Stimulated activated CD8-positive, alpha-beta memory T cell treated with anti-CD3 and anti-CD28 coated beads, Interleukin-2, amount 100 ng/mL, for 48 hours (primary cell): ENCODE measurements around the gene HOXC12.

Experiments used
- DNase-seq, 2 donors: peaks; one replicate each; pipeline ENCODE4 v3.0.0-alpha.2; 2020; ENCODE audit warnings: low read depth in 2 of 2

HOXC12 gene

DNA sequence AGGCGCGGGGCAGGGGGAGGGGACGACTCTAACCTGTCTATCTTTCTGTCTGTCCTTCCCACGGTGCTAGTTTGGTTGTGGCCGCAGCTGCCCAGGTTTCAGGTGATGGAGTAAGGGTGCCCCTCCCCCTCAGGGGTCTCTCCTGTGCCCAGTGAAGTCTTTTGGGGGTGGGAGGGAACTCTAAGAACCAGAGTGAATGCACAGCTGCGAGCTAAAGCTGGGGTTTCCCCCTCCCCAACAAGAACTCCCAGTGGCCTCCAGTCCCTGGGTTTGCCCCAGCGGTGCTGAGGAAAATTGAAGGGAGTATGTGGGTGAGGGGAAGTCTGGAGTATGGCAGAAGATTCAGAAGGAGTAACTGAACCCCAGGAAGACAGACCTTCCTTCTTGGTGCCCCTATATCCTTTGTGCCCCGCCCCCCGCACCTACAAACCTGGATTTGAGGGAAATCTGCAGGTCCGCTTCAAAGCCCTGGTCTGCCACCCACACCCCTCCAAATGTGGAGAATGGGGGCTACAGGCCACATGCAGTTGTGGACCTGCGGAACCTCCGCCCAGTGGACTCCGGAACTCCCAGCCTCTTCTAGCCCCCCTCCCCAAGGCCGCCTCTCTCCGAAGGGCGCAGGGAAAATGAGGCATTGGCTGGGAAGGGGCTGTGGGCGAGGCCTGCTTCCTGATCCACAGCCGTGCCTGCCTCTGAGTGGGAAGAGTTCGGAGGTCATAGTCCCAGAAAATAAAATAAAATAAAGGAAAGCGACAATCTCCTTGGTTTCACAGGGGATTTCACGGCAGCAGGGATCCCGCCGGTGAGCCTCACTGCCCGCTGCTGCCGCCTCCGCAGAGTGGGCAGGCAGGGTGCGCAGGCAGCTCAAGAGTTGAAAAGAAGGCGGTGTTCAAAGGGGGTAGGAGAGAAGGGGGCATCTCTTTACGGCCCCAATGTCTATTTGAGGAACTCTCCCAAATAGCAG, 41.8 kb downstream of the HOXC12 start:
- DNase-seq, result no peak

DNA sequence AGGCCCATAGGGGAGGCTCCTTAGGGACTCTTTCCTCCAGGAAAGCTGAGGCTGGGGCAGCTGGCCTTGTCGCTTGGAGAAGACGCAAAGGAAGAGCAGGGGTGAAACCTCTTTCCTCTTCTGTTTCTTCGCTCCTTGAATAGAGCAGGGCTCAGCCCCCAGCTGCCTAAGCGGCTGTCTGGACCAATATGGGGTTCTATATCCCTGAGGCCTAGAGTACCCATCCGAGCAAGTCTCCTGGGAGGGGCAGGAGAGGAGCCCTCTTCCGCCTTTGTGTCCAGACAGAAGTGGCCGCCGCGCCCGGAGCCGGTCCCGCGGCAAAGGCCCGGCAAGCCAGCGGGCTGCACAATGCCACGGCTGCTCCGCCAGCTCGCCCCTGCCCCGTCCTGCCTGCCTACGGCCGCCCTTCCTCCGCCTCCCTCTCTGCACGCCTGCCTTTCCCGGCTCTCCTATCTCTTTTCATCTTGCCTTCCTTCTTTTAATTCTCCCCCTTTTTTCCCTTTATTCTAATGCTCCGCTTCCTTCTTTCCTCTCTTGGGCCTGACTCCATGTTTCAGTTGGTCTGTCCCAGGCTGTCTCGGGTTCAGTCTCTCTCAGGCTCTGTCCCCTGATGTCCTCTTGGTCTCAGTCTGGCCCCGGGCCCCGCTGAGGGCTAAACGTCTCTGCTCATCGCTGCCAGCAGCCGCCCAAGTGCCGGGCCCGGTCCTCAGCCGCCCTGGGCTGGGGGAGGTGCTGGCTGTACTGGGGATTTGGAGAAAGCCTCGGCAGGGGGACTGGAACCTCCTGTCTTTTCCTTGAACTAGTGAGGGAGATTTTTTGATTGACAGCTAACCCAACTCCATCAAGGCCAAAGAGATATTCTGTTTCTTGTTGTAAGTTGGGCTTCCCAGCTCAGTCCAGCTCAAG, 42.8 kb downstream of the HOXC12 start:
- no peak for DNase-seq

DNA sequence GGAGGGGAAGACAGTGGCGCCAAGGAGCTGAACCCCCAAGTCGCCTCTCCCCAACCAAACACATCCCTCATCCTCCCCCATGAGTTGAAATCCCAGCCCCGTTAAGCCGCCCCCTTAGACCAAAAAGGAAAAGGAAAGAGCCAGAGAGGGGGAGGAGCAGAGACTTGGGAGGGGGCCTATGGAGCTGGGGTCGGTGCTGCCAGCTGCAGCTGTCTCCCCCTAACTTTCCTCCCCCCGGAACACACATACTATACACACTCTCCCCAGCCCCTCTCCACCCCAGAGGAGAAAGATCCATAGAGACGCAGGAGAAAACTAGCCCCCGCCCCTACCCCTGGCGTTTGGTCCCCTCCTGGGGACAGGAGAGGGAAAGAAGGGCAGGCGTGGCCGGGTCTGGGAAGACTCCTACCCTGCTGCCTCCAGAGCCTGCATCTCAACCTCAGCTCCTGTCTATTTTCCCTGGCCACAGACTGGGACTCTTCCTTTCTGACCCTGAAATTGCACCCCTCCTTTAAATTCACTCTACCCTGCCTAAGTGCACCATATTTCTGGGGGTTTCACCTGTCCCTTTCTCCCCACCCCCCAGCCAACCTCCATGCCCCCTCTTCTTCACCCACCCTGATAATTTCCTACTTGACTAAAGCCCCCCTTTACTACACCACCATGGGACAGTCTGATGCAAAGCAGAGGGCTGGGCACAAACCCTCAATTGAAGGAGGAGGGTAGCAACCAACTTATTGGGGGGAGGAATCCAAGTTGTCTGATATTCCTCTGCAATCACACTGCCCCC, 43.6 kb downstream of the HOXC12 start:
- no peak for DNase-seq

DNA sequence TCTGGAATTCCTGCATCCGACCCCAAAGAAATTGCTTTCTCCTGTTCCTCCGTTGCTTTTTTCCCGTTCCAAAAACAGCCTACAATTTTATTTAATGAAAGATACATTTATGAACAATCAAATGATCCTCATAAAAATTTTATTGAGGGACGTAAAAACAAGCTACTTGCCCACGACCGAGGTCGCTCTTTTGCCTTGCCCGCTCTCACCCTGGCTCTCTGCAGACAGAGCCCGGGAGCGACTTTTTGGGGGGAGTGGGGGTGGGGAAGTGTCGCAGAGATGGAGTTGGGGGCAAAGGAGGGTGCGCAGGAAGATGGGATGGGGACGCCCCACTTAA, 44.2 kb downstream of the HOXC12 start:
- no peak for DNase-seq

DNA sequence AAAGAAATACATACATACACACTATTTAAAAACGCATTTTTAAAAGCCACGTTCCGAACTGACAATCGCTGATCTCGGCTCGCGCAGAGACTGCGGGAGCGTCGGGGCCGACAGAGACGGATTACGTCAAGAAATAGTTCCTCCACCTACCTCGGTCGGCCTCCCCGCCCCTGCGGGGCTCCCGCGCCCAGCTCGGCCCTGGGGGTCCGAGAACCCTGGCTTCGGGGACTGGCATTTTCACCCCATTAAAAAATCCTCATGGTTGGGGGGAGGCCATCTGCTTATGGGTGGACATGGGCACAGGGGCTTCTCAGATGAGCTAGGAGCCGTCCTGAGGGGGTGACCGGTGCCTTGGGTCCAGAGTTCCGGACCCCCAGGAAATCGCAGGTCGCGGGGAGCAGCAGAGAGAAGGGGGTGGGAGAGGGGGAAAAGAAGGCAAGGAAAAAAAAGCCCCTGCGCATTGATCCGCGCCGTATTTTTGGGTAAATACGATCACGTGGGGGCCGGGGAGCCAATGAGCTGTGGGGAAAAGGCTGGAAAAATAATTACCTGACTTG, 44.9 kb downstream of the HOXC12 start:
- DNase-seq, result no peak

DNA sequence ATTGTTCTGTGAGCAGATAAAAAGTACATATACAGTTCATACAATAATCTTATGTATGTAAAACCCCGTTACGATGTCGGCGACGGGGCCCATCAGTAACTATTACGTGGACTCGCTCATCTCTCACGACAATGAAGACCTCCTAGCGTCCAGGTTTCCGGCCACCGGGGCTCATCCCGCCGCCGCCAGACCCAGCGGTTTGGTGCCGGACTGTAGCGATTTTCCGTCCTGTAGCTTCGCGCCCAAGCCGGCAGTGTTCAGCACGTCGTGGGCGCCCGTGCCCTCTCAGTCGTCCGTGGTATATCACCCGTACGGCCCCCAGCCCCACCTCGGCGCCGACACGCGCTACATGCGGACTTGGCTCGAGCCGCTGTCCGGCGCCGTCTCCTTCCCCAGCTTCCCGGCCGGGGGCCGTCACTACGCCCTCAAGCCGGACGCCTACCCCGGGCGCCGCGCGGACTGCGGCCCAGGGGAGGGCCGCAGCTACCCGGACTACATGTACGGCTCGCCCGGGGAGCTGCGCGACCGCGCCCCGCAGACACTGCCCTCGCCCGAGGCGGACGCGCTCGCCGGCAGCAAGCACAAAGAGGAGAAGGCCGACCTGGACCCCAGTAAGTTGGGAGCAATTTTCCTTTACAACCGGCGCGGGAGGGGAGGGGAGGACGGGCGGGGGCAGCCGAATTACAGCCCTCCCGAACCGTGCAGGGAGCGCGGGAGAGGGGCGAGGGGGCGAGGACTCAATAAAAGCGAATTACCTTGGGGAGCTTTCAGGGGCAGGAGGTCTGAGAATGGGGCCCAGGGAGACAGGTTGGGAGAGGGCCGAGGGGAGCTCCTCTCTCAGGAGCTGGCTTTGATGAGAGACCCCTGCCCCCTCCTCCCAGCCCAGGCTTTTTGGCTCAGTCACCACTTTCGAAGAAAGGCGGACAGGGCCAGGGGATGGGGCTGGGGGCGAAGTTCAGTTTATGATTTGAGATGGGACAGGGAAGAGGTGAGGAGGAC, 45.7 kb downstream of the HOXC12 start, which contains the start of gene HOXC9:
Gene HOXC9 (plus strand): TSS at position 46 of the 999 bp plus-strand sequence. CDS start 28 bp downstream, at position 74.
- DNase-seq, result no peak

DNA sequence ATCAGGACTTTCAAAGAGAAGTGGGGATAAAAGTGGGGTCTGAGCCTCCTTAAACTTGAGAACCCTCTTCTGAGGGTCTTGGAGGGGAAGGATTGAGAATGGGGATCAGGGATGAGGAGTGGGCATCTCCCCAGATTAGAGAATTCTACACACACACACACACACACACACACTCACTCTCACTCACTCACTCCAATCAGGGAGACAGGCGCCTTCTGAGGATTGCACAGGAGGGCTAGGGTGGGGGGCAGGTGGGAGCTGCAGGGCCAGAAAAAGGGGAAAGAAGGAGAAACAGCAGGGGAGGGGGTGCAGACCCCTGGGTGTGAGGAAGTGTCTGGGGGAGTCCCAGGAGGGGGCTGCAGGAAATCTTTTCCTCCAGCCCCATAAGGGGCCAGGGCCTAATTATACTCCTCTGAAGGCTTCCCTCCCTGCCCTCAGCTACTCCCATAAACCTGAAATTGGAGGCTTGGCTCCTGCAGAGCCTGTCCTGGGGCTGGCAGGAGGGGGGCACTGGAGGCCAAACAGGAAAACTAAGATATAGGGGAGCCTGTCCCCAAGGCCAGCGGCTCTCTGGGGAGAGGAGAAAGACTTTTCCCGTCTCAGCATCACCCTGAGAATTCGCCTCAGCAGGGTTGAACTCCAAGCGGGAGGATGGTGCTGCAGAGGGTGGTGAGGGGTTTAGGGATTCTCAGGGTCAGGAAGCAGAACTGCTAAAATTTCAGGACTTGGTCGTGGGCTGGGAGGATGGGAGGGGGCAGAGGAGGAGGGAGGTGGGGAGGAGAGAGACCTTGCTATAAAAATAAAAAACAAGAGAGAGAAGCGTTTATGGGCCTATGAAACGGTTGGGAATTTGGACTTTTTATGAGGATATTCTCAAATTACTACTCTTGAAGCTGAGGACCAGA, 46.8 kb downstream of the HOXC12 start:
- no peak for DNase-seq

DNA sequence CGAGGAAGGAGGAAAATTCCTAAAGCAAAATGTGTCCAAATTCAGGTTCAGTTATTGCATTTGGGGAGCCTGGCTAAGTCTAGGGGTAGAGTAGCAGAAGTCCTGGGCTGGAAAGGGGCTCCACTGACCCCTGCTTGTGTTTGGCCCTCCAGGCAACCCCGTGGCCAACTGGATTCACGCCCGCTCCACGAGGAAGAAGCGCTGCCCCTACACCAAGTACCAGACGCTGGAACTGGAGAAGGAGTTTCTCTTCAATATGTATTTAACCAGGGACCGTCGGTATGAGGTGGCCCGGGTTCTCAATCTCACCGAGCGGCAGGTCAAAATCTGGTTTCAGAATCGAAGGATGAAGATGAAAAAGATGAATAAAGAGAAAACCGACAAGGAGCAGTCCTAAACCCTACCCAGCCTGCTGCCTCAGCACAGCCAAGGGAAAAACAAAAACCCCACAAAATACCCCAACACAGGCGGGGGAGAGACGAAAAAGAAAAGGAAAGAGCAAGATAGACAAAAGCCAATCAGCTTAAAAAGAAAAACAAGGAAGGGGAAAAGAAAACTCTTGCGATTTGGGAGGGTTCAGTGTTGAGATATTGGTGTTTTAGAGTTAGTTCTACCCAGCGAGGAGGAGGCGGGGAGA, 47.7 kb downstream of the HOXC12 start:
- DNase-seq, result no peak

DNA sequence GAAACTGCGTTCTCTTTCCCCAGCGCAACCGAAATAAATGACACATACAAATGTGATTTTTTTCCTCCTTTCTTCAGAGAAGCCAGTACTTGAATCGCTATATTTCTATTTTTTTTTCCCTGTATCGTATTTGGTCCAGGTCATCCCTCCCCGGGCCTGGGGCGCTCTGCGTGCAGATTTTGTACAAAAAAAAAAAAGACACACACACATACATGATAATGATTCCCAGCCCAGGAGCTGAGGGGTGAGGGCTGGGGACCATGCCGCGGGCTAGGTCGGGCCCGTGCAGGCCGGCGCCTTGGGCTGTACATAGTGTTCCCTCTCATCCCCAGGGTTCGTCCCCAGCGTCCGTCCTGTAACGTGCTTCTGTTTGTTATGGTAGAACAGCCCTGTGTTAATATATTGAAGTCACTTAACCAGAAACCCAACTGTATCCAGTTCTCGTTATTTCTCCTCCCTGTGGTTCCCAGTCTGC, 48.2 kb downstream of the HOXC12 start:
- no peak for DNase-seq

DNA sequence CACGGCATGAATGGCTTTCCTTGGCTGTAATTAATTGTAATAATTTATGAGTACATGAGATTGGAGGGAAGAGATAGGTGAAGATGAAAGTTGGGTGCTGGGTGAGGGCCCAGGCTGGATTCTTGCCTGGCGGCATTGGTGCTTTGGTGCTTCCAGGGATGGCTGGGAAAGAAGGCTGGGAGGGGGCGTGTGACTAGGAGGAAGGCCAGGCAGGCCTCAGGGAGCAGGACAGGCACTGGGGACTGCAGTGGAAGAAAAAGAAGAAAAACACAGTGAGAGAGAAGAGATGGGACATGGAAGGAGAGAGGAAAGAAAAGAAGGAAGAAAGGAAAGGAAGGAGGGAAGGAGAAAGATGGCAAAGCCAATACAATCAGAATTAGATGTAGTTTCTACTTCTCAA, 48.9 kb downstream of the HOXC12 start:
- DNase-seq, result no peak

DNA sequence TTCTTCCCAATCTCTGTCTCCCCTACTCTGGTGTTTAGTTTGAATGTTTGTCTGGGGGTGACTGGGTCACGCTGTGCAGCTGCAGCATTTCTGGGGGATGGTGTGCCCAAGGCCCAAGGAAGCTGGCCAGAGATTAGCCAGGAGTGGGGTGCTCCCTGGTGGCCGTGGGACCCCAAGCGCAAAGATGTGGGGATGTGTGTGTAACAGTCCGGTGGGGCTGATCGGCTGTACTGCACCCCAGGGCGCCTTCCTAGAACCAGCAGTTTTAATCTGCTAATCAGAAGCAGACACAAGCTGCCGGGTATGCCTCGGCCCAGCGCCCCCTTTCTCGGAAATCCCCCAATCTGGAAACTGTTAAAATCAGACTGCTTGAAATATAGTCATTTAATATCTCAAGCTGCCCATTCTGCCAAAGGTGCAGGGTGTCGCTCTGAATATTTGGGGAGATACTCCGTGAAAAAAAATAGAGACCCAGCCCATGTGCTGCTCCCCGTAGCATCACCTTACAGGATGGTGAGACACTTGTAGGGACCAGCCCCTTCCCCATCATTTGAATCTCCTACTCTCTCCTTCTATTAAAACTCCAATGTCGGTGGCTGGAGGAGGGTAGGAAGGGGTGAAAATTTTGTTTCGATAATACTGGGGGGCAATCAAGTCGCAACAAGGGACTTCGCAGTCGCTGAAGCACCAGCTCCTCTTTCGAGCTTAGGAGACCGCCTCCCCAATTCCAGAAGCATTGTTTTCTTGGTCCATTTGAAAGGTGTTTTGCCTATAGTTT, 49.5 kb downstream of the HOXC12 start:
- DNase-seq, result no peak

DNA sequence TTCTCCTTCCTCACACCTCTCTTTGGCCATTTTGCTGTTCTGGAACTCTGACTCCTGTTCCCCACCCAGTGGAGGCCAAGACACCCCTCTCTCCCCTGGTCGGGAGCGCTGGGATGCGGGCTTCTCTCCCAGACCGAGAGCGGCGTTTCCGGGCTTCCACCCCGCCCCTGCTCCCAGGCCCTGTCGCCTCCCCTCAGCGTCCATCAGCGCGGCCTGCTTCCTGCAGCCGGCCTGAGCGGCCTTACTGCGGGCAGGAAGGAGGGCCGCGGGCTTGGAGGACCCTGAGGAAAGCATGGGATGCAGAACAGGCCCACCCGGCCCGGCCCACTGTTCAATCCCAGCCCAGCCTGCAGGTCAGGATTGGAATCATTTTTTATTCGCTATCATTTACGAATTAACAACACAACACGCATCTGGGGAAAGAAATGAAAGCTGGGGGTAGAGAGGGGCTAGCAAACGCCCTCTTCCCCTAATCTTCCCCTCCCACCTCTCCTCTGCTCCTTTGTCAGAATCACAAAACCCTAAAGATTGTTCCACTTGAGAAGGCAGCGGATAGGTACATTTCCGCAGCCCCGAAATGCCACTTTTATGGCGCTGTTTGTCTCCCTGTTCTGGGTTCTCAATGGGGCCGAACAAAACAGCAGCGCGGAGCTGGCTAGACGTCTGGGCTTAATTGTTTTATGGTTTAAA, 50.3 kb downstream of the HOXC12 start:
- DNase-seq, result no peak

DNA sequence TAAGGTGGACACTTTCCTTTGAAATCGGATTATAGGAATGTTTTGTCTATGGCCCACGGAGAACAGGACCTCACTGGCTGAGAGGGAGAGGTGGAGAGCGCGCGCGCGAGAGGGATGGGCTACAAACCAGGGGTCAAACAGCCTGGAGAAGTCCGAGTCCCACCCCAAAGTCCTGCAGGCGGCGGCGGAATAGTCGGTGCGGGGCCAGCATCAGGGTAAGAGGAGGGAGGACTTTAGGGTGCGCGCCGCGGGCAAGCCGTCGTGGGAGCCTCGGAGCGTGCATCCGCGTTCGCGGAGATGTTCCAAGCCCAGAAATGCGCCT, 50.8 kb downstream of the HOXC12 start:
- DNase-seq, result no peak

DNA sequence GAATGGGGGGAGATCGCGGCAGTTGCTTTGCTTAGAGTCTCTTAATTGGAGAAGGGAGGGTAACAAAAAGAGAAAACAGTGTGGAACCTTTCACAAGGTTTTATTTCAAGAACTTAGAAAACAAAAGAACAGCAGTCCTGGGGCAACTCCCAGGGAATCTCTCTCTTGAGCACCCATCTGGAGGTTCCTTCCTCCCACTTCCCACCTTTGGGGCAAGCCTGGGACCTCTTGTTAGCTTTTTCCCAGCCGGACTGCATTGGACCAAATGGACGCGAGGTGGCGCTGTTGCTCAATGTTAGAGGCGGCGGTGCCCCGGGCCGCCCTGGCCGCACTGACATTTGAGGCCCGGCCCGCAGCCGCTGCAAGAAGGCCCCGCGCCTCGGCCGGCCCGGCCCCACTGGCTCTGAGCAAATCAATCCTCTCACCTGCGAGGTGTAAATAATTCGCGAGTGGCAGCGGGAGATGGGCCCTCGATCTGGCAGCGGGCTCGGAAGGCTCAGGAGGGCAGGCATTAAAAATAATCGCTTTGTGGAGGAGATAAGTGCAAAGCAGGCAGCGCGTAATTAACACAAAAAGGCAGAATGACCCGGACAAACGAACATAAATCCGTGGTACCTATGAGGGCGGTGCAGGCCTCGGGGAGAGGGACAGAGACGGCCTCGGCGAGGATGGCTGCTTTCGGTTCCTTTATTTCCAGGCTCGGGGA, 51.3 kb downstream of the HOXC12 start:
- peak; percentile 75 to 79 for DNase-seq

DNA sequence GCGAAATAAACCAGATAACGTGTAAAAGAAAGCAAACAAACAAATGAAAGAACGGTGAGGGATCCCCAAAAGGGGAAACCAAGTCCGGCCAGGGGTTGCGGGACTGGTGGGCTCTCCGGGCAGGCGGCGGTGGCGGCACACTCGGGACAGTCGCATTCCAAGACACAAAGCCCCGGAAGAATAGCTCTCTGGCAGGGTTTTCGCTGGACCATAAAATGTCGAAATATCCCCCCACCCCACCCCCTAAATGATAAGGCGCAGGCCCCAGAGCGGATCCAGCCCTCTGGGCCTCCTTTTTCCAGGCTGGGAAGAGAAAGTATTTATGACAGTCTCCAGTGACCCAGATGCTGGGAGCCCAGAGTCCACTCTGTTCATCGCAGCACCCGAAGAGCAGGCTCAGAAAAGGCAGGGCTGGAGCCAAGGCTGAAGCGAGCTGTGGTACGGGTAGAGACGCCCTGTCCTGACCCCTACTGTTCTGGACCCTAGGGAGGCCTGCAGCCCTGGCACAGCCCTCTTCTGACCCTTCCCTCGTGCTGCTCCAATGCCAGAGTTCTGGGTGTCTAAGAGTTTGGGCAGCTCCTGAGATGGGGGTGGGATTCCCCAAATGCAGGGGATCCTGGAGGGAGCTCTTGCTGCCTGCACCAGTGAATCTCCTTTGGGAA, 52.0 kb downstream of the HOXC12 start:
- DNase-seq, result no peak
